ENCODE results near the gene DNAAF2. TPM values are rescaled to one million over a fixed set of nuclear protein-coding genes. Genes with fewer than 3 reads are reported as not detected.

DNAAF2 gene
- total RNA-seq, 1 donor from 2014 or later = 10.5 TPM

- no peak for DNase-seq
Observed at GRCh38 chr14:49584058-49584457, 51.0 kb downstream of the DNAAF2 start.

GRCh38 chr14:49583629-49584028 lies 51.4 kb downstream of the DNAAF2 start:
- no peak for DNase-seq

GRCh38 chr14:49582113-49582977 lies 52.7 kb downstream of the DNAAF2 start:
- no peak for DNase-seq

- DNase-seq = no peak
Observed at GRCh38 chr14:49581209-49582112, 53.6 kb downstream of the DNAAF2 start.

- no peak for DNase-seq
Observed at GRCh38 chr14:49579841-49580240, 55.2 kb downstream of the DNAAF2 start.

GRCh38 chr14:49578141-49578540 lies 56.9 kb downstream of the DNAAF2 start:
- no peak for DNase-seq

Small RNAs within 50 kb of the gene (small RNA-seq; reads per million reads assigned to genes)
- gene AL139099.3 (ENCODE audit: low replicate concordance) = not detected
- not detected for gene AL139099.4 (ENCODE audit: low replicate concordance)
- gene RF00019 (ENCODE audit: low replicate concordance) = not detected
- not detected for gene RNU6ATAC30P (ENCODE audit: low replicate concordance)

Other genes starting within 250 kb of the DNAAF2 start
- gene RPS29, start 48.9 kb downstream of the DNAAF2 start, total RNA-seq = 4,272 TPM
- gene LRR1, start 36.3 kb downstream of the DNAAF2 start, total RNA-seq = 9.6 TPM
- 123 TPM for gene RPL36AL, start 14.6 kb downstream of the DNAAF2 start, total RNA-seq
- 30.7 TPM for gene MGAT2, start 14.4 kb downstream of the DNAAF2 start, total RNA-seq
- gene POLE2, start 53.0 kb upstream of the DNAAF2 start, total RNA-seq = 8.0 TPM
- 10.9 TPM for gene KLHDC1, start 57.9 kb upstream of the DNAAF2 start, total RNA-seq
- gene KLHDC2, start 132.9 kb upstream of the DNAAF2 start, total RNA-seq = 94.7 TPM
- 93.7 TPM for gene NEMF, start 217.5 kb upstream of the DNAAF2 start, total RNA-seq

Measured in tongue (tissue), 3 donors.